Activated T-cell treated with anti-CD3 and anti-CD28 coated beads, Interleukin-2, amount 50 U/mL, for 4 hours (primary cell): Measurements from ENCODE around the gene EEF1B2. TPM values are rescaled to one million over a fixed set of nuclear protein-coding genes. Genes with fewer than 3 reads are reported as not detected.
"Not testable (repeated sequence)": the region's sequence is repeated elsewhere in the genome, so short reads cannot be mapped to it uniquely, and the experiment has no call there.

Experiments
- ATAC-seq, 2 donors: fragments of 200-7000 bp; cut with Tn5 transposase; one replicate each; pipeline ENCODE4 v1.10.0; 2021
- DNase-seq: peaks from one replicate; pipeline ENCODE4 v3.0.0-alpha.2; 2020
- H3K27me3 Mint-ChIP-seq: one replicate; pipeline ENCODE4 v1.8.0; 2021; ENCODE audit warnings: low read depth, mixed read lengths
- H3K36me3 Mint-ChIP-seq: one replicate; pipeline ENCODE4 v1.8.0; 2022; ENCODE audit warnings: mixed read lengths; ENCODE audit not compliant: insufficient read depth
- H3K4me1 Mint-ChIP-seq: one replicate; pipeline ENCODE4 v1.8.0; 2021; ENCODE audit warnings: low read depth, mixed read lengths
- H3K4me3 Mint-ChIP-seq: one replicate; pipeline ENCODE4 v1.8.0; 2021; ENCODE audit warnings: mild to moderate bottlenecking, moderate library complexity, mixed read lengths
- H3K9me3 Mint-ChIP-seq: one replicate; pipeline ENCODE4 v1.8.0; 2021; ENCODE audit warnings: mixed read lengths
- total RNA-seq, 3 donors: library from RNA; stranded (reverse); gene quantifications; one replicate each; pipeline ENCODE4 v1.2.1, GENCODE V29; 2021

Gene EEF1B2
- total RNA-seq, 3 donors from 2014 or later = 1,014 to 1,071 (median 1,068) TPM

DNA sequence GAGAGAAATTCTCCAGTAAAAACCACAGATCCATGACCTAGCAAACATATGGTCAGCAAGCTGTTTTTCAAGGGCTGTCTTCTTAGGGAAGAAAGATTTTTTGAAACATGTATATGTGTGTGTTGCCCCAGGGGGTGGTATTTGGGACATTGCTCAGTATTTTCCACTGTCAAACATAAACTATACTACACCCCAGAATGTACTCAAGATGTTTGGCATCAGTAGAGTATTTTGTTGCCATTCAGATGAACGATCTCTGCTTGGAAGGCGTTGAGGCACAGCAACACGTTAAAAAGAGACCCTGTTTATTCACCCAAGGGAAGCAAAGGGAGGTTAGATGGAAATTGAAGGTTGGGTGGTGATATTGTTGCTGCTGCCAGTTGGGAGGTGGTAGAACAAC, 30.0 kb downstream of the EEF1B2 start:
- ATAC-seq (no peak), DNase-seq (no peak)
- H3K27me3 Mint-ChIP-seq = peaks cover 8% of the 10 kb centered on the region
- H3K4me1 Mint-ChIP-seq = no peaks in the 10 kb centered on the region
- H3K36me3 Mint-ChIP-seq = no peaks in the 10 kb centered on the region
- H3K9me3 Mint-ChIP-seq = no peaks in the 10 kb centered on the region
- H3K4me3 Mint-ChIP-seq = no peak overlapping the region

DNA sequence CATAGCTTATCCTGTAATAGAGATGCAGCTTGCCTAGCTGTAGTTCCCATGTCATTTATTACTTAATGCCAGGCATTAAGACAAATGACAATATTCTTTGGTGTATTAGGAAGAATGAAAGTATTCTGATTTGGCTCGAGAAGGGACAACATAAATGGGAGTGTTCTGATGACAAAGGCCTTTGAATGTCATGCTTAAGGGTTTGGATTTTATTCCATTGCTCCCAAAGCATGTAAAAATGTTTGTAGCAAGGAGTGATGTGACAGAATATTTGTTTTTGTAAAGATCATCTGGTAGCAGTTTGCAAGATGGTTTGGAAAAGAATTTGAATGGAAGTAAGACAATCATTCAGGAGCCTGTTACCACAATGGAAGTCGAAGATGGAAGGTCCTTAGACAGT, 30.4 kb downstream of the EEF1B2 start:
- Mint-ChIP-seq H3K27me3 (peaks cover 12% of the 10 kb centered on the region), H3K9me3 (no peaks in the 10 kb centered on the region), H3K4me1 (no peaks in the 10 kb centered on the region), H3K4me3 (no peak overlapping the region), H3K36me3 (no peaks in the 10 kb centered on the region)
- DNase-seq = no peak
- ATAC-seq = no peak

DNA sequence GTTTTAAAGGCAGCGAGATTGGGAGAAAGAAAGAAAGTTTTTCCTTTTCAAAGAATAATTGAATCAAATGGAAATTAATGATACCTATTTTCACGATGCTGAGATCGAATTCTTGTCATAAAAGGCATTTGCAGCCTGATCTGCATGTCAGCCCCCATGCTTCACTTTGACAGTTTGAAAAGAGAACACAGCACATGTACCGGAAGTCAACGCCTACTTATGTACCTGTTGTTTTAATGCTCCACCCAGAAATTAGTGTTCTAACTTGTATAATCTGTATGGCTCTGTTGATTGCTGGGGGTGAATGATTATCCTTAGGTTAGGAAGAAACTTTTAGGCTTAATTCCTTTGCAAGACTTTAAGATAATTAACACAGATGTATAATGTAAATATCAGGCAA, 31.0 kb downstream of the EEF1B2 start:
- H3K4me1 Mint-ChIP-seq = no peaks in the 10 kb centered on the region
- DNase-seq (no peak), ATAC-seq (no peak)
- H3K36me3 Mint-ChIP-seq = no peaks in the 10 kb centered on the region
- no peak overlapping the region for H3K4me3 Mint-ChIP-seq
- H3K27me3 Mint-ChIP-seq = peaks cover 15% of the 10 kb centered on the region
- no peaks in the 10 kb centered on the region for H3K9me3 Mint-ChIP-seq

DNA sequence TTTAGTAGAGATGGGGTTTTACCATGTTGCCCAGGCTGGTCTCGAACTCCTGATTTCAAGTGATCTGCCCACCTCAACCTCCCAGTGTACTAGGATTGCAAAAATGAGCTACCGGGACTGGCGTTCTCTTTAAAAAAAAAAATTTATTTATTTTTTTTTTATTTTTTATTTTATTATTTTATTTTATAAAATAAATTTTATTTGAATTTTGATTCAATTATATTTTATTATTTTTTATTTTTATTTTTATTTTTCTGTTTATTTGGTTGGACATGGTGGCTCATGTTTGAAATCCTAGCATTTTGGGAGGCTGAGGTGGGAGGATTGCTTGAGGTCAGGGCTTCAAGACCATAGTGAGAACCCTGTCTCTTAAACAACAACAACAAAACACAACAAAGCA, 32.5 kb downstream of the EEF1B2 start:
- DNase-seq (no peak), ATAC-seq (no peak)
- Mint-ChIP-seq H3K9me3 (no peaks in the 10 kb centered on the region), H3K27me3 (peaks cover 15% of the 10 kb centered on the region), H3K4me3 (no peak overlapping the region), H3K36me3 (no peaks in the 10 kb centered on the region), H3K4me1 (no peaks in the 10 kb centered on the region)

DNA sequence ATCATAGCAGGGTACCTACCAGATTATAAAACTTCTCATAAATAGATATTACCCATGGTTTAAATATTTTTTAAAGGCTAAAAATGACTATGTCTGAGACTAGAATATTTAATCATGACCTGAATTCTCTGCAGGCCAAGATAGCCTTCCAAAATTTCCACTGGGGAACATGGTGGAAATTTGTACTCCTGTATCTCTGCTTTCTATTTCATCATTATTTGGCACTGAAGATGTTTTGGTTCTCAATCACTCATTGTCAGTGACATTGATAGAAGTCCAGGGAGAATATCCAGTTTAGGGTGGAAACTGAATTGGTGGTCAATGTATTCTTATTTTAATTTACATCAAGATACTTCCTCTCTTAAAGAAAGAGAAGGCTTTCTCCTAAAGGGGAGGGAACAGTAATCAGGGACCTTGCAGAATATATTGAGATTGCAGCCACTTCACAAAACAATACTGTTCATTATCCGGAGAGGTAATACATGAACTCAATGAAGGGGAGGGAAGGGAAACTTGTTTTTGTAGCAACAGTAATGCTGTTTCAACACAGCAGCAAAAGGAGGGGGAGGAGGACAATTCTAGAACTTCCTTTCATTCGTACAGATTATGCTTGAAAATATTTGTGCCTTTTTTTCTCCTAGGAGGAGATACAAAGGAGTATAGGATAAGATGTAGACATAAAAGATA, 34.1 kb downstream of the EEF1B2 start:
- no peaks in the 10 kb centered on the region for H3K36me3 Mint-ChIP-seq
- H3K27me3 Mint-ChIP-seq = peaks cover 16% of the 10 kb centered on the region
- no peaks in the 10 kb centered on the region for H3K4me1 Mint-ChIP-seq
- no peak overlapping the region for H3K4me3 Mint-ChIP-seq
- no peak for ATAC-seq
- no peaks in the 10 kb centered on the region for H3K9me3 Mint-ChIP-seq
- no peak for DNase-seq

DNA sequence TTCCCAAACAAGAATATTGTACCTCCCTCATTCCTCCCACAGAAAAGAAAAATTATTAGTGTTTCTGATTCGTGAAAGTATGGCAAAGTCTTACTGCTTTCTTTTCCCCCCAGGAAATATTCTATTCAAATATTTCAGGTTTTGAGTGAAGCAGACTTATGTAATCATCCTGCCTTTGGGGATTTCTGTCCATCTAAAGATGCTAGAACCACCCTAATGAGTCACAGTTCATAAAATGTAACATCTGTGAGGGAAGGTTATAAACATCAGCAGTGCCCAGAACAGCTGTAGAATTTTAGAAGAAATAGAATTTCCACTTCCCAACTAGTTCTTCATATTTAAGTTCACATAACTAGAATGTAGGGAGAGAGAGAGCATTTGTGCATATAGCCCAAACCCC, 39.0 kb downstream of the EEF1B2 start:
- no peak overlapping the region for H3K4me3 Mint-ChIP-seq
- DNase-seq = no peak
- no peaks in the 10 kb centered on the region for H3K4me1 Mint-ChIP-seq
- peaks cover 22% of the 10 kb centered on the region for H3K27me3 Mint-ChIP-seq
- no peaks in the 10 kb centered on the region for H3K36me3 Mint-ChIP-seq
- H3K9me3 Mint-ChIP-seq = no peaks in the 10 kb centered on the region
- no peak for ATAC-seq

DNA sequence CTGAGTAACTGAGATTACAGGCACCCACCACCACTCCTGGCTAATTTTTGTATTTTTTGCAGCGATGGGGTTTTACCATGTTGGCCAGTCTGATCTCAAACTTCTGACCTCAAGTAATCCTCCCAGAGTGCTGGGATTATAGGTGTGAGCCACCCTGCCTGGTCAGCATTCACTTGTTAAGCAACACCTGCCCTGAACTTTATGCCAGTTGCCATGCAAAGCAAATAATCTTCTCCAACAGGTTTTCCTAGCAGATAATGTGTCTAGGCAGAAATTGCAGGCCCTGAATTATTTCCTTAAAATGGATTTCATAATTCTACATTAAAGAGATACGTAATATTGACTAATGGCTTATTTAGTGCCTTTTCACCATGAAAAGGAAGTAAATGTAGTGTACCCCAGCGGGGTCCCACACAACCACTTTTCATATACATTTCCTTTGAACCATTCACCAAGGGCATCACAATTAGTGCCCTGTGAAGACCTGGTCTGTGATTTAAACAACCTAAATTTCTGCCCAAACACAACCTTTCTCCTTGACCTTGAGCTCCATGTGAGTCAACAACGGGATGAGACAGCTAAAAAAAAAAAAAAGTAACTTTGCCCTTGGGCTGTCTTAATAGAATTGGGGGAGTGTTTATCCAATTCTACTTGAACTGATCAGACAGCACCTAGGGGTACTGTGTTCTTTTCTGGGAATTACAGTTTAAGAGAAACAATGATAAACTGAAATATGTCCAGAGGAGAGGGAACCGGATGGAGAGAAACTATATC, 41.6 kb downstream of the EEF1B2 start:
- no peaks in the 10 kb centered on the region for H3K36me3 Mint-ChIP-seq
- peaks cover 13% of the 10 kb centered on the region for H3K27me3 Mint-ChIP-seq
- H3K4me3 Mint-ChIP-seq = no peak overlapping the region
- no peaks in the 10 kb centered on the region for H3K9me3 Mint-ChIP-seq
- DNase-seq (no peak), ATAC-seq (no peak)
- H3K4me1 Mint-ChIP-seq = no peaks in the 10 kb centered on the region

DNA sequence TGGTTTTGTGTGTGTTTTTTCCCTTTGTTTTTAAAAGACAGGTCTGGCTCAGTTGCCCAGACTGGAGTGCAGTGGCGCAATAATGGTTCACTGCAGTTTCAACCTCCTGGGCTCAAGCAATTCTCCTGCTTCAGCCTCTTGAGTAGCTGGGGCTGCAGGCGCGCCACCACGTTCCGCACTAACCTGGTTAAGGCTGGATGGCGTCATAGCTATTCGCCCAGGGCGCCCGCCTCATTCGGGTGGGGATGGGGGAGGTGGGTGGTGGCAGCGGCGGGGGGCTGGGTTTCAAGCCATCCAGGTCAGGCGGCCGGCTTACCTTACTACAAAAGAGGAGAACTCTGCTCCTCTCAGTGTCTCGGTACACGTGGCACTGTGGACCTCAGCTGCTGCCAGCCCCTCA, 42.8 kb downstream of the EEF1B2 start:
- DNase-seq = no peak

DNA sequence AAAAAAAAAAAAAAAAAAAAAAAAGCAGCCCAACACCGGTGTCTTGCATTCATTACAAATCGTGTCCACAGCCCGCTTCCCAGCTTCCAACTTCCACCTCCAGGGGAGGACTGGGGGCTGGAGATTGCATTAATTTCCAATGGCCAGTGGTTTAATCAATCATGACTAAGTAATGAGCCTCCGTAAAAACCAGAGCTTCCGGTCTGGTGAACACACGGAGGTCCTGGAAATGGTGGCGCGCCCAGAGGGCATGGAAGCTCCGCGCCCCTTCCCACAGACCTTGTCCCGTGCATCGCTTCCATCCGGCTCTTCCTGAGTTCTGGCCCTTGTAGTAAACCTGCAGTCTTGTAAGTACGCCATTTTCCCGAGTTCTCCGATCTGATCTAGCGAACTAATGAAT, 43.6 kb downstream of the EEF1B2 start:
- peaks cover 12% of the 10 kb centered on the region for H3K27me3 Mint-ChIP-seq
- H3K9me3 Mint-ChIP-seq = no peaks in the 10 kb centered on the region
- no peak for ATAC-seq
- DNase-seq = no peak
- H3K4me1 Mint-ChIP-seq = no peaks in the 10 kb centered on the region
- H3K4me3 Mint-ChIP-seq = no peak overlapping the region
- H3K36me3 Mint-ChIP-seq = no peaks in the 10 kb centered on the region

More for the DNA sequence above, 42.8 kb downstream of the EEF1B2 start:
- no peak for ATAC-seq
- Mint-ChIP-seq H3K4me3 (no peak overlapping the region), H3K4me1 (no peaks in the 10 kb centered on the region), H3K27me3 (peaks cover 13% of the 10 kb centered on the region), H3K9me3 (no peaks in the 10 kb centered on the region), H3K36me3 (no peaks in the 10 kb centered on the region)

DNA sequence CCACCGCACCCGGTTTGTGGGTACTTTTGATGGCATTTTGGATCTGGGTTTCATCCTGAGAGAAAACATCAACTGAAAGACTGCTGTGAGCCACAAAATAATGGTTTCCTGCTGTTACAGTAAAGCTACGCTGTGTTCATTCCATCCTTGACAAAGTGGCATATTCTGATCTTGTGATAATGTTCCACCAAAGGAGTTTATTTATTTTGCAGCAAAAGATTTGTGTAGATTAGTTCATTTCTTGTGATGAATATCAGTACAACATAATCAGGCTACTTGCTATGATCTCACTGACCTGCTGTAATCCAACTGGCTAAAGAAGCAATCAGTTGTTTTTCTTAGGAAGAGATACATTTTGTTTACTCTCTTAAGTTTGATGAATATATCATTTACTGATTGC, 45.0 kb downstream of the EEF1B2 start:
- Mint-ChIP-seq H3K27me3 (peaks cover 7% of the 10 kb centered on the region), H3K4me3 (no peak overlapping the region), H3K9me3 (no peaks in the 10 kb centered on the region), H3K36me3 (no peaks in the 10 kb centered on the region), H3K4me1 (no peaks in the 10 kb centered on the region)
- no peak for DNase-seq
- ATAC-seq = no peak

DNA sequence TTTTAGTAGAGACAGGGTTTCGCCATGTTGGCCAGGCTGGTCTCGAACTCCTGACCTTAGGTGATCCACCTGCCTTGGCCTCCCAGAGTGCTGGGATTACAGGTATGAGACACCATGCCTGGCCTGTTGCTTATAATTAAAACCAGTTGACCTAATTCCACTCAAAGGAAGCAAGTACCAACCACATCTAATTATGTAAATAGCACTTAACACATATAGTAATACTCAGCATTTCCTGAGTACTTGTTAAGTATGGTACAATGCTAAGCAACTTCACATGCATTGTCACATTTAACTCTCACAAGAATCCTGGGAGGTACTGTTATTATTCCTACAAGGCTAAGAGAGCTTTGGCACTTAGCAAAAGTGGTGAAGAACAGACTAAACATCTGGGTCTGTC, 47.6 kb downstream of the EEF1B2 start:
- H3K4me3 Mint-ChIP-seq, H3K36me3 Mint-ChIP-seq, ATAC-seq, DNase-seq, H3K4me1 Mint-ChIP-seq, H3K27me3 Mint-ChIP-seq, H3K9me3 Mint-ChIP-seq: not testable (repeated sequence)

DNA sequence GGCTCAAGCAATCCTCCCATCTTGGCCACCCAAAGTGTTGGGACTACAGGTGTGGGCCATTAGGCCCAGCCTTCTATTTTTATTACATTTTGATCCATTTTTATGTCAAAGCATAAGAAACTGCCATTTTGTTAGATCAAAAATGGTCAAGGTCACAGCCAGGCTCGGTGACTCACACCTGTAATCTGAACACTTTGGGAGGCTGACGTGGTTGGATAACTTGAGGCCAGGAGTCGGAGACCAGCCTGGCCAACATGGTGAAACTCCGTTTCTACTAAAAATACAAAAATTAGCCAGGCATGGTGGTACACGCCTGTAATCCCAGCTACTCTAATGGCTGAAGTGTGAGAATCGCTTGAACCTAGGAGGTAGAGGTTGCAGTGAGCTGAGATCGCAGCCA, 49.2 kb downstream of the EEF1B2 start:
- ATAC-seq (no peak), DNase-seq (no peak)
- H3K4me1 Mint-ChIP-seq = no peaks in the 10 kb centered on the region
- no peaks in the 10 kb centered on the region for H3K9me3 Mint-ChIP-seq
- H3K27me3 Mint-ChIP-seq = peaks cover 6% of the 10 kb centered on the region
- H3K4me3 Mint-ChIP-seq = no peak overlapping the region
- no peaks in the 10 kb centered on the region for H3K36me3 Mint-ChIP-seq

DNA sequence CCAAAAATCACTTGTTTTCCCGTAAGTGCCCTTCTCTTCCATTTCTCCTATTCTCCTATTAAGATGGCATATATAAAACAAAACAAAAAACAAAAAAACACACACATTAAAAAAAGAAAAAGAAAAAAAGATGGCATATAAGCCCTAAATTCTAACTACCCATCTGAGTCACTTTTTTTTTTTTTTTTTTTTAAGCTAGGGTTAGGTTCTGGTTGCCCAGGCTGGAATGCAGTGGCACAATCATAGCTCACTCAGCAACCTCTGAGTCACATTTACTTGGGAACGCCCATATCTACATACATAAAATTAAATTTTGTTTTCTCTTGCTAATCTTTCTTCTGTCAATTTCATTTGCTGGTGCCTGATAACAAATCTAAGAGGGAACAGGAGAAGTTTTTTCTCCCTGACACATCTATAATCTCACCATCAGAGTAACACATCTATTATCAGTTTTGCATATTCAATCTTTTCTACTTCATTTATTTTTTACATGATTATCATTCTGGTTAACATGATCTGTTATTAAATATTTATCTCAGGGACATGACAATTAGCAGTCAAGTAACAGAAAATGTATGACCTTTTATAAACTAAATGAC, 52.1 kb downstream of the EEF1B2 start:
- H3K9me3 Mint-ChIP-seq = no peaks in the 10 kb centered on the region
- no peaks in the 10 kb centered on the region for H3K36me3 Mint-ChIP-seq
- no peak for DNase-seq
- ATAC-seq = no peak
- peaks cover 7% of the 10 kb centered on the region for H3K27me3 Mint-ChIP-seq
- no peak overlapping the region for H3K4me3 Mint-ChIP-seq
- no peaks in the 10 kb centered on the region for H3K4me1 Mint-ChIP-seq
